CD4-positive, alpha-beta T cell (primary cell): ENCODE measurements around the gene GMPPA. TPM values are rescaled to one million over a fixed set of nuclear protein-coding genes. Genes with fewer than 3 reads are reported as not detected.

ENCODE experiments used
- ATAC-seq: fragments of 200-7000 bp; cut with Tn5 transposase; one replicate; pipeline ENCODE4 v1.10.0; 2022; ENCODE audit warnings: mild to moderate bottlenecking; ENCODE audit not compliant: poor library complexity
- CTCF ChIA-PET: fragments of 350-600 bp; sonication (Branson Sonifier 250); formaldehyde crosslinking; loops from one replicate; lab custom pipeline; 2021; ENCODE audit warnings: antibody characterized with exemption, inconsistent platforms; lab: Charles Lee
- POLR2A ChIA-PET: fragments of 350-600 bp; sonication (Branson Sonifier 250); formaldehyde crosslinking; loops from one replicate; lab custom pipeline; 2021; ENCODE audit warnings: antibody characterized with exemption, inconsistent platforms; lab: Charles Lee
- DNase-seq, 14 experiments: peaks; one replicate each; pipeline ENCODE4 v3.0.0-alpha.2; 2013 to 2020; ENCODE audit warnings: mixed read lengths in 2 of 14
- H3K27ac ChIP-seq, 2 donors: one replicate each; pipeline versions ENCODE4 v1.5.1 to v1.7.0; 2013; ENCODE audit warnings: low read length in 2 of 2, low read depth in 1 of 2, mild to moderate bottlenecking in 1 of 2
- H3K27me3 ChIP-seq, 2 experiments: 1 replicate in 1 of 2; 2 replicates in 1 of 2; pipeline versions ENCODE4 v1.6.1 to v1.7.0; 2013; ENCODE audit warnings: low read length in 2 of 2, control low read depth in 1 of 2, mild to moderate bottlenecking in 1 of 2, moderate library complexity in 1 of 2; ENCODE audit not compliant: insufficient read depth in 2 of 2, control insufficient read depth in 1 of 2
- H3K36me3 ChIP-seq: one replicate; pipeline ENCODE4 v1.6.1; 2013; ENCODE audit warnings: low read length, control low read depth; ENCODE audit not compliant: insufficient read depth
- H3K4me1 ChIP-seq: one replicate; pipeline ENCODE4 v1.6.1; 2013; ENCODE audit warnings: low read length, control low read depth; ENCODE audit not compliant: insufficient read depth
- H3K4me3 ChIP-seq: one replicate; pipeline ENCODE4 v1.5.1; 2013; ENCODE audit warnings: mild to moderate bottlenecking, low read length, moderate library complexity
- H3K9me3 ChIP-seq, 2 experiments: 1 replicate in 1 of 2; 2 replicates in 1 of 2; pipeline versions ENCODE4 v1.6.1 to v1.7.0; 2013; ENCODE audit warnings: low read length in 2 of 2, mild to moderate bottlenecking in 2 of 2, control low read depth in 1 of 2, moderate library complexity in 1 of 2; ENCODE audit not compliant: control insufficient read depth in 1 of 2, insufficient read depth in 1 of 2
- H3K27ac Mint-ChIP-seq: one replicate; pipeline ENCODE4 v1.8.0; 2020; ENCODE audit warnings: mixed read lengths
- H3K27me3 Mint-ChIP-seq: one replicate; pipeline ENCODE4 v1.8.0; 2021; ENCODE audit warnings: mixed read lengths
- H3K36me3 Mint-ChIP-seq: one replicate; pipeline ENCODE4 v1.8.0; 2021; ENCODE audit warnings: low read depth, mixed read lengths
- H3K4me1 Mint-ChIP-seq: one replicate; pipeline ENCODE4 v1.8.0; 2021; ENCODE audit warnings: low read depth, mixed read lengths
- H3K4me3 Mint-ChIP-seq: one replicate; pipeline ENCODE4 v1.8.0; 2020; ENCODE audit warnings: mild to moderate bottlenecking, mixed read lengths
- H3K9me3 Mint-ChIP-seq: one replicate; pipeline ENCODE4 v1.8.0; 2020; ENCODE audit warnings: mixed read lengths
- intact Hi-C, 2 experiments: fragments of 100-400 bp; cut with DNase I in 1 of 2; cut with micrococcal nuclease in 1 of 2; formaldehyde crosslinking; loops; one replicate each; pipeline versions ENCODE4 v1.15.1 to v1.9.0; 2023 to 2025; cut with DNase I, micrococcal nuclease
- total RNA-seq, 174 experiments: library from RNA in 2 of 174; stranded (reverse) in 2 of 174; gene quantifications; one replicate each; pipeline ENCODE4 v1.2.3 and lab custom pipeline; 2021 to 2026
- TF ChIP-seq, protein P1 (sequence below): fragments of 200-600 bp; IDR thresholded peaks from one replicate; pipeline ENCODE4 v1.8.0; 2022; ENCODE audit warnings: antibody characterized with exemption, mild to moderate bottlenecking

The GMPPA gene
- total RNA-seq, 2 experiments from 2014 or later: 13.3 to 14.4 TPM

DNA sequence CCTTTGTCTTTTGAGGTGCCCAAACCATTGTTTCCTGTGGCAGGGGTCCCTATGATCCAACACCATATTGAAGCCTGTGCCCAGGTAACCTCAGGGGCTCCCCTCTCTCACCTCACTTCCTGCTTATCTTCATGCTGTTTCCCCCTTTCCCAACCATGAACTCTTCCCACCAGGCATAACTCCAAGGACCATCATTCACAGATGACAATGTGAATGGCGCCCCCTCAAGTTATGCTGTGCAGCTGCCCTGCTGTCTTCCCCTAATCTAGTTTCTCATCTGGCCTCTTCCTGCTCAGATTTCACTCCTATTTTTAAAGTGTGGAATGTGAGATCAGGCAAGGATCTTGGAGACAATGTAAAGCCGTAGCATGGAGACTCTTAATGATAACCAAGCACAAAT, 1.4 kb downstream of the GMPPA start:
- no peak overlapping the region for H3K4me3 ChIP-seq
- H3K27me3 ChIP-seq: peaks cover 26% of the 10 kb centered on the region in 2 experiments
- intact Hi-C loops: loop anchor here in 1 of 2 experiments (2.0 to 5.0 kb wide), 3 partner anchors 58 to 107 kb away; no protein-coding TSS in a partner anchor
- peaks cover 44% of the 10 kb centered on the region for H3K4me1 ChIP-seq
- Mint-ChIP-seq H3K4me3 (peak overlapping the region; percentile 93), H3K27ac (no peak overlapping the region), H3K27me3 (peaks cover 33% of the 10 kb centered on the region), H3K9me3 (no peaks in the 10 kb centered on the region), H3K36me3 (peaks cover 34% of the 10 kb centered on the region), H3K4me1 (peaks cover 37% of the 10 kb centered on the region)
- no peak for DNase-seq
- ATAC-seq: no peak
- ChIA-PET POLR2A (interaction anchor here (2.2 kb wide), 1 partner anchor 43 kb away, joined by 9 read pairs; the partner anchor contains the start of genes CHPF and TMEM198), CTCF (interaction anchor here (1.1 to 1.7 kb wide), 2 partner anchors 10 to 111 kb away, joined by 4 to 5 read pairs; no protein-coding TSS in a partner anchor)
- H3K27ac ChIP-seq: no peak overlapping the region
- TF ChIP-seq, protein P1, sequence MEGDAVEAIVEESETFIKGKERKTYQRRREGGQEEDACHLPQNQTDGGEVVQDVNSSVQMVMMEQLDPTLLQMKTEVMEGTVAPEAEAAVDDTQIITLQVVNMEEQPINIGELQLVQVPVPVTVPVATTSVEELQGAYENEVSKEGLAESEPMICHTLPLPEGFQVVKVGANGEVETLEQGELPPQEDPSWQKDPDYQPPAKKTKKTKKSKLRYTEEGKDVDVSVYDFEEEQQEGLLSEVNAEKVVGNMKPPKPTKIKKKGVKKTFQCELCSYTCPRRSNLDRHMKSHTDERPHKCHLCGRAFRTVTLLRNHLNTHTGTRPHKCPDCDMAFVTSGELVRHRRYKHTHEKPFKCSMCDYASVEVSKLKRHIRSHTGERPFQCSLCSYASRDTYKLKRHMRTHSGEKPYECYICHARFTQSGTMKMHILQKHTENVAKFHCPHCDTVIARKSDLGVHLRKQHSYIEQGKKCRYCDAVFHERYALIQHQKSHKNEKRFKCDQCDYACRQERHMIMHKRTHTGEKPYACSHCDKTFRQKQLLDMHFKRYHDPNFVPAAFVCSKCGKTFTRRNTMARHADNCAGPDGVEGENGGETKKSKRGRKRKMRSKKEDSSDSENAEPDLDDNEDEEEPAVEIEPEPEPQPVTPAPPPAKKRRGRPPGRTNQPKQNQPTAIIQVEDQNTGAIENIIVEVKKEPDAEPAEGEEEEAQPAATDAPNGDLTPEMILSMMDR: no peak
- peaks cover 0 to 6% of the 10 kb centered on the region in 2 experiments for H3K9me3 ChIP-seq
- H3K36me3 ChIP-seq: peaks cover 19% of the 10 kb centered on the region

DNA sequence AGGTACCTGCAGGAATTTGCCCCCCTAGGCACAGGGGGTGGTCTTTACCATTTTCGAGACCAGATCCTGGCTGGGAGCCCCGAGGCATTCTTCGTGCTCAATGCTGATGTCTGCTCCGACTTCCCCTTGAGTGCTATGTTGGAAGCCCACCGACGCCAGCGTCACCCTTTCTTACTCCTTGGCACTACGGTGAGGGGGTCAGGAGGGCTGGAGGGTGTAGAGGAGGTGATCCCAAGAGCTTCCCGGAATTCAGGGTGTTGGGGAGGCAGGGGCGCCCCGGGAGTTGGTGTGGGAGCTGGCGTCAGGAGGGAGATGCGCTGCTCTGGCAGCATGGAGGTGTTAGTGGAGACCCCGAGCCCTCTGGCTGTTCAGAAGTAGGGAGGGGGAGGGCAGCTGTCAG, 3.2 kb downstream of the GMPPA start:
- Histone ChIP-seq H3K36me3 (peaks cover 33% of the 10 kb centered on the region), H3K4me1 (peaks cover 31% of the 10 kb centered on the region), H3K4me3 (no peak overlapping the region), H3K27ac (no peak overlapping the region), H3K9me3 (no peaks in the 10 kb centered on the region), H3K27me3 (peaks cover 9 to 10% of the 10 kb centered on the region in 2 experiments)
- Mint-ChIP-seq H3K9me3 (no peaks in the 10 kb centered on the region), H3K4me1 (peaks cover 32% of the 10 kb centered on the region), H3K27me3 (peaks cover 16% of the 10 kb centered on the region), H3K27ac (no peak overlapping the region), H3K36me3 (peaks cover 52% of the 10 kb centered on the region), H3K4me3 (no peak overlapping the region)
- ChIA-PET CTCF (interaction anchor here (1.7 kb wide), 1 partner anchor 113 kb away, joined by 5 read pairs; no protein-coding TSS in a partner anchor), POLR2A (no interaction called here)
- DNase-seq (no peak), ATAC-seq (no peak)
- TF ChIP-seq, protein P1: no peak
- intact Hi-C loops: loop anchor here in 1 of 2 experiments (2.0 to 5.0 kb wide), 3 partner anchors 60 to 109 kb away; no protein-coding TSS in a partner anchor

- ChIA-PET POLR2A (no interaction called here), CTCF (no interaction called here)
- intact Hi-C loops: loop anchor here in 1 of 2 experiments (5.0 kb wide), 2 partner anchors 60 to 90 kb away; no protein-coding TSS in a partner anchor
- no peaks in the 10 kb centered on the region for H3K9me3 ChIP-seq
- Mint-ChIP-seq H3K4me3 (no peak overlapping the region), H3K9me3 (no peaks in the 10 kb centered on the region), H3K27me3 (peaks cover 14% of the 10 kb centered on the region), H3K36me3 (peaks cover 57% of the 10 kb centered on the region), H3K4me1 (peaks cover 26% of the 10 kb centered on the region), H3K27ac (no peak overlapping the region)
- DNase-seq (no peak), ATAC-seq (no peak)
- peaks cover 37% of the 10 kb centered on the region for H3K36me3 ChIP-seq
- H3K4me3 ChIP-seq: no peak overlapping the region
- H3K4me1 ChIP-seq: peaks cover 23% of the 10 kb centered on the region
- TF ChIP-seq, protein P1: no peak
- H3K27me3 ChIP-seq: peaks cover 1 to 3% of the 10 kb centered on the region in 2 experiments
- no peak overlapping the region for H3K27ac ChIP-seq
These were observed 3.9 kb downstream of the GMPPA start for GRCh38 chr2:219502618-219503017.
